Urothelium cell line (cell line): ENCODE results near the gene ZKSCAN8.
"Not testable (repeated sequence)": the region's sequence is repeated elsewhere in the genome, so short reads cannot be mapped to it uniquely, and the experiment has no call there.

ENCODE experiments used
- DNase-seq: peaks from one replicate; pipeline ENCODE4 v3.0.0; 2011; ENCODE audit warnings: low spot score, mixed read lengths
- FAIRE-seq: peaks from 2 replicates; lab custom pipeline; 2011; peaks lifted over from hg19 to GRCh38; lab: Jason Lieb, UNC

Gene ZKSCAN8

DNA sequence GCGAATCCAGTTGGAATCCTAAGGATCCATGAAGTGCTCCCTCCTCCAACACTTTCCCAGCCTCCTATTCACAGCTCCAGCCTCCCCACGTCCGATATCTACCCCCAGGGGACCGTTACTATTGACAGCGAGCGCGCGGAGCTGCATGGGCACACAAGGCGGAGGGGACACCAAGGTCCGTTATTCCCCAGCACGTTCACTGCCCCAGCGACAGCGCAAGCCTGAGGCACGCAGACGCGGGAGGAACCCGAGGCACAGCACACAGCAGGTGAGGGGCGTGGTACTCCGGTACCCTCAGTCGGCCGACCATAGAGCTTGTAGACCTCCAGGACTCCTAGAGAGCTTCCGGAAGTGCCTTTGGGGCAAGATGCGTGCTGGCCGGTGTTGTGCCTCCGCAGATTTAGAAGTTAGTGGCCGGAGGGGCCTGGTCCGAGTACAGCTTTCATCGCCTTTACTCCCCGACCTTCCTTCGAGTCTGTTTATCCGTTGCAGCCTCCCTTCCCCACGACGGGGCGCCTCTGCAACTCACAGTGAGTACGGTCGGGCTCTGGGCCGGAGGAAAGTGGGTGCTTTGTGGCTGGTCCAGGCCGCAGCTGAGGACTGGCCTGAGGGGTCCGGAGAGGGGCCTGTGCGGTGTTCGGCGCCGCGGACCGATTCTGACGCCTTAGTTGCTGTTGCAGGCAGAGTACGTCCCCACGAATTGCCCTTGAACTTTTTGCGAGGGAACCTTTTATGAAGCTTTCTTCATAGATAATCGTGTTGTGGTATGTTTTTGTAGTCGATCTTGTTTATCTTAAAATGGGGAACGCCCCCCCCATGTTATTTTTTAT lies at the start of gene ZKSCAN8:
Gene ZKSCAN8, plus strand, starts transcription at position 384 of the 830 bp plus-strand sequence. CDS start 6,525 bp downstream, outside the sequence.
- peak; percentile 23 for FAIRE-seq
- peak; percentile 94 for DNase-seq

DNA sequence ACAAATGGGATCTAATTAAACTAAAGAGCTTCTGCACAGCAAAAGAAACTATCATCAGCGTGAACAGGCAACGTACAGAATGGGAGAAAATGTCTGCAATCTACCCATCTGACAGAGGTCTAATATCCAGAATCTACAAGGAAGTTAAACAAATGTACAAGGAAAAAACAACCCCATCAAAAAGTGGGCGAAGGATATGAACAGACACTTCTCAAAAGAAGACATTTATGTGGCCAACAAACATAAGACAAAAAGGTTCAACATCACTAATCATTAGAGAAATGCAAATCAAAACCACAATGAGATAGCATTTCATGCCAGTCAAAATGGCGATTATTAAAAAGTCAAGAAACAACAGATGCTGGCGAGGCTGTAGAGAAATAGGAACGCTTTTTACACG lies 39.5 kb upstream of the ZKSCAN8 start:
- DNase-seq, FAIRE-seq: not testable (repeated sequence)

- not testable (repeated sequence) for FAIRE-seq, DNase-seq
These were observed 39.0 kb upstream of the ZKSCAN8 start for GRCh38 chr6:28102699-28103098.

DNA sequence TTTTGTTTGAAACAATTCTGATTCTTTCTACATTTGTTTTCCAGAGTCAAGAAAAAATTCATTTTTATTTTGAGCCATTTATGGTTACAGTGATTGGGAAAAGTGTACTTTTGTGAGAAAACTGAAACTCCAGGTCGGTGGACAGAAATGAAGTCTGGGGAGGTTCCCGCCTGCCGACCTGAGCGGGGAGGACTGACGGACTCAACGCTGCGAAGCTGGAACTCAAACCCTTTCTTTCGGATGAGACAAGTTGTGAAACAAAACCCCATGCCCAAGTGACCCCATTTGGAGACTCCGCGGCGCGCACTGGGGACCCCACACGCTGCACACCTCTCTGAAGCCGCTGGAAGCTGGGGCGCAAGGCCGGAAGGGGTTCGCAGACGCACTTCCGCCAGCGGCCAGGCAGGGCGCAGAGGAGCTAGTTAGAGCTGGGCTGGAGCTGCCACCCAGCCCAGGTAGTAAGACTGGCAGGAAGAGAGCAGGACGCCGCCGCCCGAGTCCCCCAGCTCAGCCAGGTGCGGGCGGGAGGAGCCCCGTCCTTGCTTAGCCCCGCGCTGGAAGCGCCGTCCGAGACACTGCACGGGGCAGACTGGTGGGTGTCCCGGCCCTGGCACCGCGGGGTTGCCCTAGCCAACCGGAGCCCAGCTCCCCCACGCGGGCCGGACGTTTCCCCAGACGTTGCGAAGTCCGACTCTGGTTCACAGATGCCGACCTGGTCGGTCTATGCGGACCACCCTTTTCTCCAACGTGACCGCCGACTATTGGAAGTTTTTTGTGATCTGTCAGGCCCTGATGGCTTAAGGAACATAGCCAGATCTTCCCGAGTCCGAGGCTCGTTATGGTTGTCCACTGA lies 37.1 kb upstream of the ZKSCAN8 start:
- peak; percentile 92 for DNase-seq
- no peak for FAIRE-seq

DNA sequence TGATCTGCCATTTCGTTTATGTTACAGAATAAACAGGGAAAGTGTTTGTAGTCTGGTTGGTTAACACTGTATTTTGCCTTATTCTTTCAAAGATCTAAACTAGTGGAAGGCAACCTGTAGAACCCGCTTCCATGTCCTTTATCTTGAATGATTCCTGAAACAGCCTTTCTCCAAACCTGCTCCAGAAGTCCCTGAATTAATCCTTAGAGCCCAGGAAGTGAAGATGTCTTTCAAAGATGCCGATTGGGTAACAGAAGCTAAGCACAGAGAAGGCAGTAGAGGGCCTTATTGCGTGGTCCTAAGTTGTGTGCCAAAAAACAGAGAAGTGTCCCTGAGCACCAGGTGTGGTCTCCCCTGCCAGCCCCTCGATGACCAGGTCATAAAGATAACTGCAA lies 36.4 kb upstream of the ZKSCAN8 start:
- no peak for FAIRE-seq

DNA sequence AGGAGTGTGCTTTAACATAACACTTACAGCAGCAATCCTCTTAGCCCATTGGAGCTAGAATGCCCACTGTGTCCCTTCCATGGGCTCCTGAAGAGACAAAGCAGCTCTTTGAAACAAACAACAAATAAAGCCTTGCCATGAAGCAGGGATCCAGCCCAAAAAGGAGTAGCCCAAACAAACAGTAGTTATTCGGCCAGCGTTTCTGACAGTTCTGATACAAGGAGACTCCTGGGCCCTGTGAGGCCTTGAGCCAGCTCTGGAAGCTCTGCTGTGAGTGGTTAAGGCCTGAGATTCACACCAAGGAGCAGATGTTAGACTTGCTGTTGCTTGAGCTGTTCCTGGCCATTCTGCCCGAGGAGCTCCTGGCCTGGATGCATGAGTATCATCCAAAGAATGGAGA lies 34.2 kb upstream of the ZKSCAN8 start:
- no peak for DNase-seq
- no peak for FAIRE-seq

More for the DNA sequence above, 36.4 kb upstream of the ZKSCAN8 start:
- peak; percentile 37 for DNase-seq

GRCh38 chr6:28111964-28112363 lies 29.7 kb upstream of the ZKSCAN8 start:
- FAIRE-seq (no peak), DNase-seq (no peak)

GRCh38 chr6:28115799-28116198 lies 25.9 kb upstream of the ZKSCAN8 start:
- DNase-seq, result no peak
- no peak for FAIRE-seq

DNA sequence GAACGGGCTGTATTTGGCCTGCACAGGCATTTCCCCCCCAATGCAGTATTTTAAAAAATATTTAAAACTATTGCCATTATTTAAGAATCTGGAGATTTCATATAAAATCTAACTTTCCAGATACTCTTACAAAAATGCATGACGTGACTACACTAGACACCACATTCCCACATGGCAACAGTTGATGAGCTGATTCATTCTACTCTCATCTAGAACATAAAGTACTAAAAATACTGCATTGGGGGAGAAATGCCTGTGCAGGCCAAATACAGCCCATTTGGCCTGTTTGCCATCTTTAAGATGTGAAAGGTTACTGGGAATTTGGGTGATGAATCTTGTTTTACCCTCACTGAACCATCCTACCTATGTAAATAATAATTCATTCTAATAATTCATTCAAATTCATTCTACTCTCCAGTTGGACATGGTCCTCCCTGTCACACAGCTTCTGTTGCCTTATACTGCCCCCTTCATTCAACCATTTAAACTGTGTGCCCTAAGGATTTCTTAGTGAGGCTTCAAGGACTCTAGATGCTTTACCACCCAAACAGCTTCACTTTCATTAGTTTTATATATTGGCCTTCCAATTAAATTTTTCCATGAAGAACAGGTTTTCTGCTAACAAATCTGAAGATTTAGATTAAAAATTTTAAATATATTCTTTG lies 24.2 kb upstream of the ZKSCAN8 start:
- no peak for FAIRE-seq
- no peak for DNase-seq

- no peak for FAIRE-seq
- DNase-seq, result no peak
These were observed 23.5 kb upstream of the ZKSCAN8 start for GRCh38 chr6:28118217-28118616.

DNA sequence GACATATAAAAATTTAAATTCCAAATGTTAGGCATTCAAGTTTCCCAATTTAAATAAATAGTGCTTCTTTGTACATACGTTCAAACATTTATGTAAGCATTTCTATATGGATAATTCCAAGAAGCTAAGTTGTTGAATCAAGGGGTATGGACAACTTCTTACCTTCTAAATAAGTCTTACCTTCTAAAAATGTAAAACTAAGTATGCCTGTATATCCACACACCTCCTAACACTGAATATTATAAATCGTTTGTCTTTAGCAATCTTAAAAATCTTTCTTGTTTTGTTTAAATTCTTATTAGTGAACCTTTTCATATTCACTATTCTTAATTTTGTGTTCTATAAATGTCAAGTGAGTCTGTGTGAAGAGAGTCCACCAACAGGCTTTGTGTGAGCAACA lies 19.8 kb upstream of the ZKSCAN8 start:
- FAIRE-seq, result no peak
- DNase-seq, result no peak

GRCh38 chr6:28122283-28122682 lies 19.4 kb upstream of the ZKSCAN8 start:
- not testable (repeated sequence) for FAIRE-seq, DNase-seq

GRCh38 chr6:28124350-28124970 lies 17.2 kb upstream of the ZKSCAN8 start, which contains the start of gene ZSCAN16:
Gene ZSCAN16, plus strand, starts transcription at chr6:28124609. Its CDS starts 835 bp downstream, at chr6:28125444.
- DNase-seq (peak; percentile 86), FAIRE-seq (peak; percentile 35)

DNA sequence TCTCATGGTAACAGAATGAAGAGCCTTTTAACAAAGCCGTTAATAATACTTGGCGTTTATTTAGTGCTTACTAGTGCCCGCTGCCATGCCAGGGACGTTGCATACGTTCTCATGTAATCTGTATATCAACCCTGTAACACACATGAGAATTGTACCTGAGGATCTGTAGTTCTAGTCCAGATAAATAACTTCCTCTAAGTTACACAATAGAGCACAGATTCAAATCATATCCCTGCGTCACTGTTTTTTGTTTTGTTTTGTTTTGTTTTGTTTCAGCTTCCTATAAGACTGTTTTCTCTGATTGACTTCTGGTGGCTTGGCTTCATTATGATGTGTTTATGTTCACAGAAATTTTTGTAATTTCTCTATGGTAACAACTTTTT lies 16.7 kb upstream of the ZKSCAN8 start:
- FAIRE-seq (no peak), DNase-seq (no peak)

- FAIRE-seq (no peak), DNase-seq (no peak)
These were observed 16.3 kb upstream of the ZKSCAN8 start for GRCh38 chr6:28125401-28125800.

GRCh38 chr6:28134015-28134414 lies 7.7 kb upstream of the ZKSCAN8 start:
- FAIRE-seq, result no peak
- no peak for DNase-seq

GRCh38 chr6:28134716-28135115 lies 7.0 kb upstream of the ZKSCAN8 start:
- FAIRE-seq, result no peak
- DNase-seq, result no peak

DNA sequence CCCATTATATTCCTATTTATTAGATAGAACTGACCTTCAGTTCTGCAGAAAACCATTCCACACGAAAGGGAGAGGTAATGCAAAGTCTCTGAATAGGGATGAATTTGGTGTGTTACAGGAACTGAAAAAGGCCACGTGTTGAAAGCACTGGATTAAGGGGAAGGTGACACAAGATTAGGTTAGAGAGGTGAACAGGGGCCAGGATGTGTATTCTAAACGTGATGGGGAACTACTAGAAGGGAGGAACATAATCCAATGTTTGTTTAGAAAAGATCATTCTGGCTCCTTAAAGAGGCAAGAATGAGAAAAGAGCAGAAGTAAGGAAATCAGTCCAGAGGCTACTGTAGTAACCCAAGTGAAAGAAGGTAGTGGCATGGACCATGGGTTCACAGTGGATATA lies 6.3 kb upstream of the ZKSCAN8 start:
- FAIRE-seq (no peak), DNase-seq (no peak)

DNA sequence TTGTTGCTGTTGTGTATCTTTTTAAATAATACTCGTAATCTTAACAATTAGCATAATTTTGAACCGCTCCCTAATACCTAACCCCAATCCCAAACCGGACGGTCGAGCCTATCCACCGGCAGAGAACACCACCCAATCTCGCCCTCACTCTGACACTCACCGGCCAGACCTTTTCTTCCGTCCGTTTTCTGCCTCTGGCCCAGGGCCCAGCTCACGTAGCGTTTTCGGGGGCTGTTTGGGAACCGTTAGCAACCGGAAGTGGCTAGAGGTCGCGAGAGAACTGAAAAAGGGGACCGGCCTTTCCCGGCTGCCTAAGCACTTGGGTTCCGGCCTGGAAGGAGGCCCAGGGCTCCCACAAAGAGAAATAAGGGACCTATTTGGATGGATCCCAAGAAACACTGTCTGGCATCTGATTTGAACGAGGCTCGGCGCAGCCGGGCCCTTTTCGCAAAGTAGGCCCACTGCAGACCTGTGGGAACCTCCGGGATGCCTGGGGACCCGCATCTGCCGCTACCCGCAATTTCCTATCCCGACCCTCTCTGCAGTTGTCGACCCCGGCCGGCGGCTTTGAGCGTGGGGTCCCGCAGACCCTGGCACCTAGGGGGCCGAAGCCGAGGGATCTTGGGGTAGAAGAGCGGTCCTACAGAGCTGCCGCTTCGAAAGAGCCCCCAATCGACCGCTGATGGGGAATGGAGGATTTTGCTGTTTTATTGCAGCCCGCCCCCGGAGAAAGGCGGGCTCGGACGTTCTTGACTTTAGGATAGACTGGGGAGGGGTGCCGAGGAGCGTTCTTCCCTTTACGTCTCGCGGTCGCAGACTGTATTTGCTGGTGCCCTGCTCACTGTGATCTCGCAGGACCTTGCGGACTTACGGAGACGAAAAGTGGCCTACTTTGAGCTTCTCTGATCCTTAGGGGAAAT lies 4.8 kb upstream of the ZKSCAN8 start:
- DNase-seq (peak; percentile 86), FAIRE-seq (no peak)
